Measurements from ENCODE around the gene CCDC178.
A peak's percentile ranks its signal among the peaks of the same experiment; 100 is the strongest.
"Not testable (repeated sequence)": the region's sequence is repeated elsewhere in the genome, so short reads cannot be mapped to it uniquely, and the experiment has no call there.

CCDC178 gene, protein sequence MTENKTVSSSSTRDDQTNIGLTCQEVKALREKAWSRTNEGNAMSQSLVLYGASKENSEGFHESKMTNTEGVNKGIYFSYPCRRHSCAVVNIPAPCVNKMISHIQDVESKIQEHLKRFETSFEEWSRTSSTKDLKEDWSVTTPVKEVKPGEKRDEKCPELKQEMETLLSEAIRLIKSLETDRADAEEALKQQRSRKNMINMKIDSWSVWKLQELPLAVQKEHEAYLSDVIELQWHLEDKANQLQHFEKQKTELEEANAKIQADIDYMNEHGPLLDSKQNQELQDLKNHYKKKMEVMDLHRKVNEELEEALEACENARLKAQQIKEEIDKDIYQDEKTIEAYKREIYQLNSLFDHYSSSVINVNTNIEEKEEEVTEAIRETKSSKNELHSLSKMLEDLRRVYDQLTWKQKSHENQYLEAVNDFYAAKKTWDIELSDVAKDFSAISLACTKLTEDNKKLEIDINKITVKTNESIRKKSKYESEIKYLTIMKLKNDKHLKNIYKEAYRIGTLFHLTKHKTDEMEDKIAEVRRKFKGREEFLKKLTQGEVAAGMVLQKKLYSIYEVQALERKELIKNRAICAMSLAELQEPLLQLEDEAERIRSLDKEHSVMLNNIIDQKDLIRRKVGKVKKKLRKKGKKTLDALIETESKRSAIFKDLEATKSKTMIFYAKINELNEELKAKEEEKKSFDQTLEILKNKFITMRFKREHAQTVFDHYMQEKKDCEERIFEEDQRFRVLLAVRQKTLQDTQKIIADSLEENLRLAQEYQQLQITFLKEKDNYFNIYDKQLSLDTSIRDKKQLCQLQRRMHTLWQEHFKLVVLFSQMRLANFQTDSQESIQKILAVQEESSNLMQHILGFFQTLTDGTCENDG

DNA sequence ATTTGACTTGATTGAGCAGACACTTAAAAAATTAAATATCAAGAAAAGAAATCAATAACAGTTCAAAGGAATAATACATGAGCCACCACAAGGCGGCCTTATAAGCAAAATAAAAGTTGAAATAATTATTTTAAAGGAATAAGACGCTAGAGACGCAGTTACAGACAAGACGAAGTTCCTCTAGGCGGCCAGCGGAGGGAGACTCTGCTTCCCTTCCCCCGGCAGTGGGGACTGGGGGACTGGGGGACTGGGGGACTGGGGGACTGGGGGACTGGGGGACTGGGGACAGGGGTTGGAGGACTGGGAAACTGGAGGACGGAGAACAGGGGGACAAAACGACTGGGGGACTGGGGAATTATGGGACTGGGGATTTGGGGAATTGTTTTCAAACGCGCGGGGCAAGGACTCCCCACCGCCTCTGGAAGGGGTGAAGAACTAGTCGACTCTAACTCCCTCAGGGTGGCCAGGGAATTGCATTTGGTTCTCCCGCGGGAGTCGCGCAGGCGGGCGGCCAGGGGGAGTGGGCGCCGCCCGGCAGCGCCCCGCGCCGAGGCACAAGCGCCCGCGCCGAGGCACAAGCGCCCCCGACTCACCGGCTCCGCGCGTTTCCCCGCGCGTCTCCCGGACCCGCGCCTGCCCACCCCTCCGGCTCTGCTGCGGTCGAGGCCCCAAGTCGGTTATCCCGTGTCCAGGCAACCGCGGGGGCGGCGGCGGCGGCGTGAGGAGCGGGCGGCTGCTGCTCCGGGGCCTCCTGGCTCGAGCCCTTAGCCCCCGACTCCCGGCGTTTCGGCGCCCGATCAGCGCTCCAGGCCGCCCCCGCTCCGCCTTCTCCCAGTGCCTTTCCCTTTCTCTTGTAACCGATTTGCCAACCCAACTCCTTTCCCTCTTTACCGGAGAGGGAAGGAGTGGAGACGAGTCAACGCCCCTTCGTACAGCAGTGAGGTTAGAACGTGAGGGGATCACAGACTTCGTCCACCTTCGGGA, at the start of gene CCDC178:
Gene CCDC178 (minus strand): TSS at position 662 of the 984 bp plus-strand sequence. CDS start 28,633 bp downstream, outside the sequence.
- peak; percentile 85 for DNase-seq

- no peak for DNase-seq
Observed at GRCh38 chr18:33483908-33484307, 43.4 kb upstream of the CCDC178 start.

DNA sequence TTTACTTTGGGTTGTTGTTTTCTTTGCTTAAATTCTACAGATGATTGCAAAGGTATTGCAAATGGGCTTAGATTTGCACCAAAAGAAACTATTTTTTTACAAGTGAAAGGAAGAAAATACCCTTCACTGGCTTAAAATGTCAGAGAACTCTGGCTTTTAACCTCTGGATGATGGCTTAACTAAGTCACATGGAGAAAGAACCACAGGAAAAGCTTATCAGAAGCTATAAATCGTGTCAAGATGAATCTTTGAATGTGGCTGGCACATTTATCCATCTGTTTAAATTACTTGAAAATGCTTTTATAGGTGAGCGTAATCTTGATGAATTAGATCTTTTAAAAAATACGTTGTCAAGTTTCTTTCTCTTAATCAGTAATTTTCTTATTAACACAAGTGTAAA, 32.0 kb upstream of the CCDC178 start:
- no peak for DNase-seq

DNA sequence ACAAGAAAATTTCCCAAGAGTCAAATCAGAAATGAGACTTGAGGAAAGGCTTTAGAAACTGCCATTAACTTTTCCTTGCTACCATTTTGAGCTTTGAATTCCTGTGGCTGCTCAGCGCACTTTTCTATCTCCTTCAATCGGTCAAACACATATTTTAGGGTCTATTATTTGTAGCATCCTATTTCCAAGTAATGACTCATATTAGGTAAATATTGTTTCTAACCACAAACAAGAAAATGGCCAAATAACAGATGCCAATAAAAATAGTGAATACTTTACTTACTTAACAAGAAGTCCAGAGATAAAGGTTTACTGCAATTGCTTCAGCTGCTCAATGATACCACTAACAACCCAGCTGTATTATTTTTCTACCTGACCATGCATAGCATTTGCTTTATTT, 29.7 kb upstream of the CCDC178 start:
- DNase-seq = no peak

DNA sequence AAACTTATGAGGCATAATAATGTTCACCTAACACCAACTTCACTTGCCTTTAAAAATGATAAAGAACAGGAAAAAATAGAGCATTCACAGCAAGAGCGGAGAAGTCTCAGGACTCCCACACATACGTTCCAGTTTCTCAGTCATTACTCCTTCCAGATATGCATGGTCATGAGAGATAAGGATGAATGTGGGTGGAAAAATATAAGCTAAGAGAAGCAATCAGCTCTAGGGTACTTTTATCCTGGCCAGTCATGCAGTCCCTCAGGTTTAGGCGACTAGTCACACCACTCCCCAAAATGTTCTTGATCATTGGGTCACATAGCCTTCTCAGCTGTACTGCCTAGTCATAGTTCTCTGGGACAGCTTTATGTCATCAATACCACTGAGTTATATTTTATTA, 29.2 kb upstream of the CCDC178 start:
- DNase-seq = no peak

- DNase-seq = no peak
Observed at GRCh38 chr18:33467531-33467930, 27.0 kb upstream of the CCDC178 start.

GRCh38 chr18:33466822-33467221, 26.3 kb upstream of the CCDC178 start:
- DNase-seq = no peak

- no peak for DNase-seq
Observed at GRCh38 chr18:33460681-33461080, 20.2 kb upstream of the CCDC178 start.

DNA sequence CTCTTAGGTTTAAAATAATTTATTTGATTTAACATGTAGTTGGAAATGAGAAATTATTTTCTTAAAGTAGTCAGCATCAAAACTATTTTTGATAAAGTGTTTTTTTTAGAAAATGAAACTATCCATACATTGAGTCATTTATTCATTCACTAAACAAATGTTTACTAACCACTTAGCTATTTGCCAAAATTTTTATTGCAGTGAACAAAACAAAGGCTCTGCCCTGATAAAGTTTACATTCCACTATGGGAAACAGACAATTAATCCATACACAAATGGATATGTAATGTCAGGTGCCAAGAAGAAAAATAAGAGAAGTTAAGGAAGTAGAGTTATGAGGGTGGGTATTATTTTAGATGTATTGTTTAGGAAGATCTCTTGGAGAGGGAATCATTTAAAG, 19.1 kb upstream of the CCDC178 start:
- no peak for DNase-seq

GRCh38 chr18:33446604-33447003, 6.1 kb upstream of the CCDC178 start:
- DNase-seq = no peak

- DNase-seq = no peak
Observed at GRCh38 chr18:33444709-33445108, 4.2 kb upstream of the CCDC178 start.

DNA sequence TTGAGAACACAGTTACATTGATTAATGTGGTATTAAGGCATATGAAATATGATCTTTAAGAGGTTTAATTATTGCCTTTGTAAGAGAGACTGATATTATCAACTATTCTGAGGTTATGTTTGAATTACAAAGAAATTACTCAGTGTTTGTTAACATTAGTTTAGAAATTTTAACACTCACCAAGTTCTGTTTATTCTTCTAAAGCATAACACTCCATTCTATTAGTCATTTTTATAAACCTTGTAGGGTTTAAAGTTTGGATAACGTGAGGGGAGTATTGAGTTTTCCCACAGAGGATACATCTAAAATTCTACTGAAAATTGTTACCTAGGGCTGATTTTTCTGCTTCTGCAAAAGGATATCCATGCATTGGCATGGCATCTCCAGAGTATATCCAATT, 7.7 kb downstream of the CCDC178 start:
- no peak for DNase-seq

GRCh38 chr18:33427549-33427948, 13.0 kb downstream of the CCDC178 start:
- DNase-seq = no peak

- no peak for DNase-seq
Observed at GRCh38 chr18:33424266-33424946, 16.1 kb downstream of the CCDC178 start.

DNA sequence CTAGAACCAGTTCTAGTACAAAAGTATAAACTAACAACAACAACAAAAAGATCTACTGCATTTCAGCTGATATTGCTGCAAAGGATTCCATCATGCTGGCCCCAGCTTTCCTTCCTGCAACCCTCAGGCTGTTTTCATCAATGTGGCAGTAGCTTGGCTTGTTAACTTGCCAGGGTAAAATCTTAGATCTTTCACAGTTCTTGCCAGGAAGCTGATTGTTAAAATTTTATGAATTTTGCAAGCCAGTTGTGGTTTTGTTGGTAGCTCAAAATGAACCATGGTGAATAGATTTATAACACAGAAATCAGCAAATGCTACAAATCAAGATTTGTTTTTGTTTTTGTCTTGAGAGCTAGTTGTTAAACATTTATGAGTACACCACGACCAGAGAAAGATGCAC, 19.3 kb downstream of the CCDC178 start:
- no peak for DNase-seq

- no peak for DNase-seq
Observed at GRCh38 chr18:33404244-33404873, 36.2 kb downstream of the CCDC178 start.

- not testable (repeated sequence) for DNase-seq
Observed at GRCh38 chr18:33398939-33399338, 41.6 kb downstream of the CCDC178 start.

GRCh38 chr18:33375829-33376228, 64.7 kb downstream of the CCDC178 start:
- DNase-seq = no peak

GRCh38 chr18:33372442-33372841, 68.1 kb downstream of the CCDC178 start:
- no peak for DNase-seq

GRCh38 chr18:33369711-33370449, 70.6 kb downstream of the CCDC178 start:
- no peak for DNase-seq

DNA sequence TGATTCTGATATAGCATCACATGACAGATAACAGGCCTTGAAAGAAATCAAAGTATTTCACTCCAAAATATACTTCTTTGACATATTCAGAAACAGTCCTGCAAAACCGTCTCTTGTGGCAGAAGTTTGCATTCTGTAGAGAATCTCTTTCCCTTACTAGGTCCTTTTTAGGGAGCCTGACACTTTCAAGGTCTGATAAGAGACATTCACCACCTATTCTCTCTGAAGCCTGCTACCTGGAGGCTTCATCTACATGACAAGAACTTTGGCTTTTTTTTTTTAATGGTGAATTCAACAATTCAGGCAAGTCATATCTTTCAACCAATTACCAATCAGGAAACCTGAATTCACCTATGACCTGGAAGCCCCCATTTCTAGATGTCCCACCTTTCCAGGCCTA, 83.8 kb downstream of the CCDC178 start:
- no peak for DNase-seq
